ENCODE results near the gene HDGF. TPM values are rescaled to one million over a fixed set of nuclear protein-coding genes. Genes with fewer than 3 reads are reported as not detected.

HDGF gene
- total RNA-seq, 2 donors from 2014 or later = 92.4 to 122 TPM

- H3K4me3 ChIP-seq = no peak overlapping the region
- H3K9me3 ChIP-seq = no peaks in the 10 kb centered on the region
- WGBS, 2 donors = 15 to 27% methylated on average over 23 to 29 of the region's 29 CpGs
- DNase-seq (peak; percentile 32 to 62 (median 48)), ATAC-seq (peak; percentile 15)
- intact Hi-C loops (cut with DNase I) = no loop called here
- no peaks in the 10 kb centered on the region for H3K36me3 ChIP-seq (replicated peaks in 1 of 2; ENCODE audit: insufficient read depth in 1 of 2, low read depth in 2 of 2)
- peaks cover 41% of the 10 kb centered on the region for H3K4me1 ChIP-seq
- peaks cover 0 to 6% of the 10 kb centered on the region in 2 donors for H3K27me3 ChIP-seq
- H3K27ac ChIP-seq = peak overlapping the region in 1 of 4 donors; percentile 26
- TF ChIP-seq POLR2A (IDR thresholded peaks at IDR 0.05) = no peak
- TF ChIP-seq CTCF (IDR thresholded peaks at IDR 0.05) = no peak
These were observed 44.6 kb downstream of the HDGF start for GRCh38 chr1:156706657-156707416.

GRCh38 chr1:156705918-156706656 is 45.4 kb downstream of the HDGF start:
- 1 to 2% methylated on average over 24 to 45 of the region's 45 CpGs for WGBS, 2 donors
- Histone ChIP-seq H3K4me1 (peaks cover 41% of the 10 kb centered on the region), H3K9me3 (no peaks in the 10 kb centered on the region), H3K36me3 (replicated peaks in 1 of 2; ENCODE audit: insufficient read depth in 1 of 2, low read depth in 2 of 2) (no peaks in the 10 kb centered on the region), H3K4me3 (peak overlapping the region in 1 of 2 donors; percentile 5), H3K27me3 (peaks cover 0 to 6% of the 10 kb centered on the region in 2 donors), H3K27ac (peak overlapping the region in 1 of 4 donors; percentile 26)
- DNase-seq (peak; percentile 51 to 77 (median 61)), ATAC-seq (peak; percentile 55)
- intact Hi-C loops (cut with DNase I) = no loop called here
- TF ChIP-seq CTCF (IDR thresholded peaks at IDR 0.05) (peak; percentile 60 to 75 (median 72)), POLR2A (IDR thresholded peaks at IDR 0.05) (no peak)

- H3K36me3 ChIP-seq (replicated peaks in 1 of 2; ENCODE audit: insufficient read depth in 1 of 2, low read depth in 2 of 2) = no peaks in the 10 kb centered on the region
- H3K4me1 ChIP-seq = peaks cover 41% of the 10 kb centered on the region
- 1 to 2% methylated on average over 24 to 42 of the region's 42 CpGs for WGBS, 2 donors
- TF ChIP-seq POLR2A (IDR thresholded peaks at IDR 0.05) = no peak
- peak in 2 of 4 donors; percentile 38 to 39 for DNase-seq
- ATAC-seq = peak; percentile 19
- H3K4me3 ChIP-seq = peak within 1 kb of the TSS in 1 of 2 donors; percentile 5
- peaks cover 0 to 6% of the 10 kb centered on the region in 2 donors for H3K27me3 ChIP-seq
- H3K9me3 ChIP-seq = no peaks in the 10 kb centered on the region
- intact Hi-C loops (cut with DNase I) = no loop called here
- H3K27ac ChIP-seq = peak within 1 kb of the TSS in 1 of 4 donors; percentile 26
These were observed 46.1 kb downstream of the HDGF start, which contains the start of gene CRABP2 for GRCh38 chr1:156705321-156705917. TSS of gene CRABP2 (minus strand) at chr1:156705583. CDS start at chr1:156705446, 137 bp downstream.

- peak in 1 of 3 donors; percentile 7 for TF ChIP-seq POLR2A (IDR thresholded peaks at IDR 0.05)
- no peak for TF ChIP-seq CTCF (IDR thresholded peaks at IDR 0.05)
- H3K27ac ChIP-seq = no peak overlapping the region
- no peaks in the 10 kb centered on the region for H3K9me3 ChIP-seq
- peak; percentile 50 to 82 (median 63) for DNase-seq
- H3K4me3 ChIP-seq = no peak overlapping the region
- intact Hi-C loops (cut with DNase I) = no loop called here
- 3 to 7% methylated on average over 17 to 29 of the region's 29 CpGs for WGBS, 2 donors
- no peaks in the 10 kb centered on the region for H3K36me3 ChIP-seq (replicated peaks in 1 of 2; ENCODE audit: insufficient read depth in 1 of 2, low read depth in 2 of 2)
- H3K4me1 ChIP-seq = peaks cover 37% of the 10 kb centered on the region
- H3K27me3 ChIP-seq = peaks cover 0 to 6% of the 10 kb centered on the region in 2 donors
- peak; percentile 50 for ATAC-seq
These were observed 46.5 kb downstream of the HDGF start for GRCh38 chr1:156704930-156705320.

Measured in body of pancreas (tissue), 4 donors.